ENCODE measurements around the gene INHBC.
A peak's percentile ranks its signal among the peaks of the same experiment; 100 is the strongest.

The INHBC gene

DNA sequence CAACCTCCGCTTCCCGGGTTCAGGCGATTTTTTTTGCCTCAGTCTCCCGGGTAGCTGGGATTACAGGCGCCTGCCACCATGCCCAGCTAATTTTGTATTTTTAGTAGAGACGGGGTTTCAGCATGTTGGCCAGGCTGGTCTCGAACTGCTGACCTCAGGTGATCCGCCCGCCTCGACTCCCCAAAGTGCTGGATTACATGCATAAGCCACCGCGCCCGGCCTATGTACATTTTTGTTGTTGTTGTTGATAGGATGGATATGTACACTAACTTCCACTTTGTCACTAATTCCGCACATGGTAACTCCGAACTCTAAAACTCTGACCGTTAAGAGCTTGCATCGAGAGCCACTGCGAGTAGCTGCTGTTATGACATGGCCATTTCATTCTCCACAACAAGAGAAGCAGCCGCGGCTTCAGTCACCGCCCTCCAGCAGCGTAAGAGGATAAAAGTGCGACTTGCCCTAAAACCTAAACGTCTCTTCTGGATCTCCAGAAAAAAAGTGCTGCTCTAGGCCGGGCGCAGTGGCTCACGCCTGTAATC is 52.5 kb downstream of the INHBC start:
- Histone ChIP-seq H3K36me3 (replicated peaks in 1 of 2; ENCODE audit: control insufficient read depth in 2 of 2, insufficient read depth in 2 of 2, low read length in 2 of 2) (peaks cover 21 to 34% of the 10 kb centered on the region in 2 donors), H3K4ac (ENCODE audit: low read length) (no peak overlapping the region), H2BK5ac (ENCODE audit: low read length) (no peak overlapping the region), H2AK5ac (ENCODE audit: low read depth, low read length) (no peak overlapping the region), H4K91ac (ENCODE audit: low read depth, low read length, poor library complexity) (no peak overlapping the region), H3K9me3 (replicated peaks in 1 of 2; ENCODE audit: control insufficient read depth in 2 of 2, insufficient read depth in 1 of 2, low read depth in 1 of 2, low read length in 2 of 2) (no peaks in the 10 kb centered on the region), H3K27ac (replicated peaks; ENCODE audit: low read length) (no peak overlapping the region), H3K9ac (ENCODE audit: low read depth, low read length, poor library complexity) (no peak overlapping the region), H3K4me1 (ENCODE audit: control insufficient read depth in 2 of 2, insufficient read depth in 1 of 2, low read depth in 1 of 2, low read length in 2 of 2) (peaks cover 3% of the 10 kb centered on the region in 2 donors), H2AFZ (ENCODE audit: low read length) (peak overlapping the region; percentile 88), H2BK120ac (ENCODE audit: low read depth, low read length) (no peak overlapping the region), H3K18ac (ENCODE audit: low read length) (no peak overlapping the region), H3K4me2 (ENCODE audit: insufficient read depth, low read length, poor library complexity, severe bottlenecking) (no peak overlapping the region), H4K8ac (ENCODE audit: low read depth, low read length) (no peak overlapping the region), H2BK12ac (ENCODE audit: low read length) (no peak overlapping the region), H3K14ac (ENCODE audit: low read length) (no peak overlapping the region), H3K27me3 (ENCODE audit: control insufficient read depth in 3 of 3, insufficient read depth in 3 of 3, low read depth in 1 of 3, low read length in 3 of 3) (no peaks in the 10 kb centered on the region), H3K23ac (ENCODE audit: low read depth, low read length, poor library complexity) (no peak overlapping the region), H3K79me1 (ENCODE audit: low read depth, low read length) (peaks cover 10% of the 10 kb centered on the region), H3K4me3 (ENCODE audit: low read length in 2 of 2) (no peak overlapping the region), H2BK15ac (ENCODE audit: low read length) (no peak overlapping the region)
- WGBS, 2 donors (ENCODE audit: extremely low coverage in 2 of 2, insufficient read length in 2 of 2, insufficient replicate concordance in 1 of 2) = no CpG with 5 or more reads among the region's 27 CpGs
- DNase-seq (ENCODE audit: low spot score) = no peak

DNA sequence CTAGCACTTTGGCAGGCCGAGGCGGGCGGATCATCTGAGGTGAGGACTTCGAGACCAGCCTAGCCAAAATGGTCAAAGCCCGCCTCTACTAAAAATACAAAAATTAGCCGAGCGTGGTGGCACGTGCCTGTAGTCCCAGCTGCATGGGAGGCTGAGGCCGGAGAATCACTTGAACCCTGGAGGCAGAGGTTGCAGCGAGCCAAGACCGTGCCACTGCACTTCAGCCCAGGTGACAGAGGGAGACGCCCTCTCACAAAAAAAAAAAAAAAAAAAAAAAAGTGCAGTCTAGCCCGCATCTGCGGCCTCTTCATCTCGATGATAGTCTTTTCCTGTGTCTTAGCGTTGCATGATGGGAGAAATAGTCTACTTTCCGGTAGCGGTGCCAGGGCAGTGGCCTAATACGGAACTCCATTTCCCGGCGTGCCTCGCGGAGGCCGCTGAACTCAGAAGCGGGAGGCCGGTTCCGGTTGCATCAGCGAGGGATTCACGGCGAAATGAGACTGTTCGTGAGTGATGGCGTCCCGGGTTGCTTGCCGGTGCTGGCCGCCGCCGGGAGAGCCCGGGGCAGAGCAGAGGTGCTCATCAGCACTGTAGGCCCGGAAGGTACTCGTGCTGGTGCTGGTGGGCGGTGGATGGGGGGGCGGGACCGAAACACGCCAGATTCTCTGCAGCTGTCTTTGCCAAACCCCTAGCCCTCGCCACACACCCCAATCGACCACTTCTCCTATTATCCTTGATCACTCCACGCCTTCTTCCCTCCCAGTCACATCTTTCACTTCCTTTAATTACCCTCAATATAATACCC is 53.2 kb downstream of the INHBC start, which contains the start of gene MARS1:
TSS of gene MARS1 (plus strand) at position 472 of the 805 bp plus-strand sequence. CDS start at position 495, 23 bp downstream.
- Histone ChIP-seq H2BK15ac (ENCODE audit: low read length) (no peak within 1 kb of the TSS), H3K27ac (replicated peaks; ENCODE audit: low read length) (peak within 1 kb of the TSS; percentile 40), H3K9ac (ENCODE audit: low read depth, low read length, poor library complexity) (peak within 1 kb of the TSS; percentile 98), H3K36me3 (replicated peaks in 1 of 2; ENCODE audit: control insufficient read depth in 2 of 2, insufficient read depth in 2 of 2, low read length in 2 of 2) (peaks cover 24 to 40% of the 10 kb centered on the region in 2 donors), H3K18ac (ENCODE audit: low read length) (peak within 1 kb of the TSS; percentile 95), H3K4me3 (ENCODE audit: low read length in 2 of 2) (peak within 1 kb of the TSS; percentile 86 to 99), H3K4ac (ENCODE audit: low read length) (no peak within 1 kb of the TSS), H3K14ac (ENCODE audit: low read length) (no peak within 1 kb of the TSS), H4K8ac (ENCODE audit: low read depth, low read length) (peak within 1 kb of the TSS; percentile 66), H2AK5ac (ENCODE audit: low read depth, low read length) (peak within 1 kb of the TSS; percentile 65), H3K4me2 (ENCODE audit: insufficient read depth, low read length, poor library complexity, severe bottlenecking) (peak within 1 kb of the TSS; percentile 74), H3K27me3 (ENCODE audit: control insufficient read depth in 3 of 3, insufficient read depth in 3 of 3, low read depth in 1 of 3, low read length in 3 of 3) (no peaks in the 10 kb centered on the region), H3K9me3 (replicated peaks in 1 of 2; ENCODE audit: control insufficient read depth in 2 of 2, insufficient read depth in 1 of 2, low read depth in 1 of 2, low read length in 2 of 2) (peaks cover 0 to 3% of the 10 kb centered on the region in 2 donors), H2AFZ (ENCODE audit: low read length) (peak within 1 kb of the TSS; percentile 88), H2BK5ac (ENCODE audit: low read length) (no peak within 1 kb of the TSS), H2BK120ac (ENCODE audit: low read depth, low read length) (peak within 1 kb of the TSS; percentile 61), H4K91ac (ENCODE audit: low read depth, low read length, poor library complexity) (peak within 1 kb of the TSS; percentile 53), H3K4me1 (ENCODE audit: control insufficient read depth in 2 of 2, insufficient read depth in 1 of 2, low read depth in 1 of 2, low read length in 2 of 2) (peaks cover 3% of the 10 kb centered on the region in 2 donors), H3K79me1 (ENCODE audit: low read depth, low read length) (peaks cover 10% of the 10 kb centered on the region), H3K23ac (ENCODE audit: low read depth, low read length, poor library complexity) (peak within 1 kb of the TSS; percentile 6), H2BK12ac (ENCODE audit: low read length) (no peak within 1 kb of the TSS)
- WGBS, 2 donors (ENCODE audit: extremely low coverage in 2 of 2, insufficient read length in 2 of 2, insufficient replicate concordance in 1 of 2) = 100% methylated on average over 1 of the region's 47 CpGs
- peak; percentile 83 for DNase-seq (ENCODE audit: low spot score)

DNA sequence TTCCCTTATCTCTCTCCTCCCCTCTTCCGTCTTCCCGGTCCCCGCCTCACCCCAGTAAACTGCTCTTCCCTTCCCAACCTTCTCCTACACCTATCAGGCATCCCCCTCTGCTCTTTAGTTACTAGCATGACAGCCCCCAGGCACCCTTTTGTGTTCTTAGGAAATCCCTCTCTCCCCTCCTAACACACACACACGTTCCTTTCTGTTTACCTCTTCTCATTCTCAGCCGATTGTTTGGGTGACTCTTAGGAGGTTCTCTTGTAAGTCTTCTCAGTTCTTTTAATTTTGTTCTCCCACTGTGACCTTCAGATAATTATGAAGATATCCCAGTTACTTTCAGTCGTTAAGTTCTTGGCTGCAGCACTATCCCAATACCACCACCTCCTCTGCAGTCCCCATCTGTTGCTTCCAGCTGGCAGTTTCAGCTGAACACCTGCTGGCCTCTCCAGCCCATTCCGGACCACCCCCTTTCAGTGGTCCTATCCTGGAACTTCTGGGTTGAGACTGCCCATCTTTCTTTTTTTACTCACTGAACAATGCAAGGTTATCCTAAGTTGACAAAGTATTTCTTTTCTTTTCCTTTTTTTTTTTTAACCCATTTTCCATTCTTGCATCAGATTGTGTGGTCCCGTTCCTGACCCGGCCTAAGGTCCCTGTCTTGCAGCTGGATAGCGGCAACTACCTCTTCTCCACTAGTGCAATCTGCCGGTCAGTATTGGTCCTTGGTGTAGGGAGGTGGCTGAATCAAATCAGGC is 54.0 kb downstream of the INHBC start:
- Histone ChIP-seq H3K9ac (ENCODE audit: low read depth, low read length, poor library complexity) (peak overlapping the region; percentile 98), H2AFZ (ENCODE audit: low read length) (peak overlapping the region; percentile 81), H3K14ac (ENCODE audit: low read length) (no peak overlapping the region), H2BK5ac (ENCODE audit: low read length) (no peak overlapping the region), H3K27ac (replicated peaks; ENCODE audit: low read length) (no peak overlapping the region), H3K4me3 (ENCODE audit: low read length in 2 of 2) (peak overlapping the region; percentile 86 to 99), H3K4ac (ENCODE audit: low read length) (no peak overlapping the region), H3K4me1 (ENCODE audit: control insufficient read depth in 2 of 2, insufficient read depth in 1 of 2, low read depth in 1 of 2, low read length in 2 of 2) (peaks cover 3% of the 10 kb centered on the region in 2 donors), H2BK15ac (ENCODE audit: low read length) (no peak overlapping the region), H3K18ac (ENCODE audit: low read length) (peak overlapping the region; percentile 95), H2BK12ac (ENCODE audit: low read length) (no peak overlapping the region), H3K36me3 (replicated peaks in 1 of 2; ENCODE audit: control insufficient read depth in 2 of 2, insufficient read depth in 2 of 2, low read length in 2 of 2) (peaks cover 27 to 43% of the 10 kb centered on the region in 2 donors), H3K27me3 (ENCODE audit: control insufficient read depth in 3 of 3, insufficient read depth in 3 of 3, low read depth in 1 of 3, low read length in 3 of 3) (no peaks in the 10 kb centered on the region), H2BK120ac (ENCODE audit: low read depth, low read length) (peak overlapping the region; percentile 61), H3K9me3 (replicated peaks in 1 of 2; ENCODE audit: control insufficient read depth in 2 of 2, insufficient read depth in 1 of 2, low read depth in 1 of 2, low read length in 2 of 2) (peaks cover 0 to 6% of the 10 kb centered on the region in 2 donors), H2AK5ac (ENCODE audit: low read depth, low read length) (peak overlapping the region; percentile 65), H3K79me1 (ENCODE audit: low read depth, low read length) (peaks cover 10% of the 10 kb centered on the region), H4K91ac (ENCODE audit: low read depth, low read length, poor library complexity) (peak overlapping the region; percentile 53), H3K4me2 (ENCODE audit: insufficient read depth, low read length, poor library complexity, severe bottlenecking) (peak overlapping the region; percentile 74), H4K8ac (ENCODE audit: low read depth, low read length) (no peak overlapping the region), H3K23ac (ENCODE audit: low read depth, low read length, poor library complexity) (no peak overlapping the region)
- DNase-seq (ENCODE audit: low spot score) = no peak
- 100% methylated on average over 1 of the region's 11 CpGs; no CpG with 5 or more reads in 1 of the 2 donors for WGBS, 2 donors (ENCODE audit: extremely low coverage in 2 of 2, insufficient read length in 2 of 2, insufficient replicate concordance in 1 of 2)

Data from neuronal stem cell (in vitro differentiated cells).